C4-2B (cell line): Measurements from ENCODE around the gene DGCR8.
A peak's percentile ranks its signal among the peaks of the same experiment; 100 is the strongest.
"Not testable (repeated sequence)": the region's sequence is repeated elsewhere in the genome, so short reads cannot be mapped to it uniquely, and the experiment has no call there.

Source experiments
- H3K27ac ChIP-seq: fragments of 450-650 bp; 2 replicates; pipeline ENCODE4 v1.5.1; 2017
- ZFX ChIP-seq: fragments of 450-650 bp; IDR thresholded peaks from 2 replicates; pipeline ENCODE4 v1.6.1; 2017
- TF ChIP-seq, protein P1 (sequence below): fragments of 450-650 bp; conservative IDR thresholded peaks from 2 replicates; pipeline ENCODE4 v1.5.1; 2017; ENCODE audit warnings: mild to moderate bottlenecking

The DGCR8 gene

DNA sequence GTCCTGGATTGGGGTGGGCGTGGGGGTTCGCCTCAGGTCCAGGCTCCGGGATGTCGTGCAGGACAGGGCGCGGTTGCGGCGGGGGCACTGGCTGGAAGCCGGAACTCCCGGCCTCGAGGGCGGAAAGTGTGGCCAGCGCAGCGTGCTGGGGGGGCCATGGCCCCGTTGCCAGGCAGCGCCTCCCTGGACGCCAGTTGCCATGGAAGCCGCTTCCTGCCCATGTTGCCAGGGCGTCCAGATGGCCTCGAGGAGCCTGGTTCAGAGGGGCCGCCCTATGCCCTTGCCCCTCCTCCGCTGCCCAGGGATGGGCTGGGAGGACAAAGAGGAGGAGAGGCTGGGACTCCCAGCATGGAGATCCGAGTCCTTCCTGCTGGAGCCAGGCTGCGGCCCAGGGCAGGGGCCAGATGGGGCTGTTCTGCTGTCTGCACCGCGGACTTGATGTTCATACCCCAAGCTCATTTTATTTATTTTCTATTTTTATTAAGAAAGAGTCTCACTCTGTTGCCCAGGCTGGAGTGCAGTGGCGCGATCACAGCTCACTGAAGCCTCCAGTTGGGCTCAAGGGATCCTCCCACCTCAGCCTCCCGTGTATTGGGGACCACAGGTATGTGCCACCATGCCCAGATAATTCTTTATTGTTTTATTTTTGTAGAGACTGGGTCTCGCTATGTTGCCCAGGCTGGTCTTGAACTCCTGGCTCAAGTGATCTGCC lies 75.4 kb downstream of the DGCR8 start:
- no peak for TF ChIP-seq ZFX
- TF ChIP-seq, protein P1, sequence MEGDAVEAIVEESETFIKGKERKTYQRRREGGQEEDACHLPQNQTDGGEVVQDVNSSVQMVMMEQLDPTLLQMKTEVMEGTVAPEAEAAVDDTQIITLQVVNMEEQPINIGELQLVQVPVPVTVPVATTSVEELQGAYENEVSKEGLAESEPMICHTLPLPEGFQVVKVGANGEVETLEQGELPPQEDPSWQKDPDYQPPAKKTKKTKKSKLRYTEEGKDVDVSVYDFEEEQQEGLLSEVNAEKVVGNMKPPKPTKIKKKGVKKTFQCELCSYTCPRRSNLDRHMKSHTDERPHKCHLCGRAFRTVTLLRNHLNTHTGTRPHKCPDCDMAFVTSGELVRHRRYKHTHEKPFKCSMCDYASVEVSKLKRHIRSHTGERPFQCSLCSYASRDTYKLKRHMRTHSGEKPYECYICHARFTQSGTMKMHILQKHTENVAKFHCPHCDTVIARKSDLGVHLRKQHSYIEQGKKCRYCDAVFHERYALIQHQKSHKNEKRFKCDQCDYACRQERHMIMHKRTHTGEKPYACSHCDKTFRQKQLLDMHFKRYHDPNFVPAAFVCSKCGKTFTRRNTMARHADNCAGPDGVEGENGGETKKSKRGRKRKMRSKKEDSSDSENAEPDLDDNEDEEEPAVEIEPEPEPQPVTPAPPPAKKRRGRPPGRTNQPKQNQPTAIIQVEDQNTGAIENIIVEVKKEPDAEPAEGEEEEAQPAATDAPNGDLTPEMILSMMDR = no peak
- H3K27ac ChIP-seq = no peak overlapping the region

DNA sequence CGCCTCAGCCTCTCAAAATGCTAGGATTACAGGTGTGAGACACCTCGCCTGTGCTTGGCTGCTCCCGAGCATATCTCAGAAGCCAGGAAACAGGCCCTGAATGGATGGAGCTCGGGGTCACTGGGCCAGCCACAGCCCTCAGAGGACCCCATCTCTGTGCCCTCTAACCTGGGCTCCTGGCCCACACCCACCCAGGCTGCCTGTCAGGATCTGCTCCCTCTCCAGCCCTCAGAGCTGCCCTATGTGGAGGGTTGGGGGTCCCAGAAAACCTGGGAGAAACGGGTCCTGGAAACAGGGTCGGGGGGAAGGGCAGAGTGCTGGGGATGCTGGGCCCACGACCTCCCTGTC lies 76.0 kb downstream of the DGCR8 start:
- TF ChIP-seq ZFX = no peak
- TF ChIP-seq, protein P1 = no peak
- H3K27ac ChIP-seq = no peak overlapping the region

DNA sequence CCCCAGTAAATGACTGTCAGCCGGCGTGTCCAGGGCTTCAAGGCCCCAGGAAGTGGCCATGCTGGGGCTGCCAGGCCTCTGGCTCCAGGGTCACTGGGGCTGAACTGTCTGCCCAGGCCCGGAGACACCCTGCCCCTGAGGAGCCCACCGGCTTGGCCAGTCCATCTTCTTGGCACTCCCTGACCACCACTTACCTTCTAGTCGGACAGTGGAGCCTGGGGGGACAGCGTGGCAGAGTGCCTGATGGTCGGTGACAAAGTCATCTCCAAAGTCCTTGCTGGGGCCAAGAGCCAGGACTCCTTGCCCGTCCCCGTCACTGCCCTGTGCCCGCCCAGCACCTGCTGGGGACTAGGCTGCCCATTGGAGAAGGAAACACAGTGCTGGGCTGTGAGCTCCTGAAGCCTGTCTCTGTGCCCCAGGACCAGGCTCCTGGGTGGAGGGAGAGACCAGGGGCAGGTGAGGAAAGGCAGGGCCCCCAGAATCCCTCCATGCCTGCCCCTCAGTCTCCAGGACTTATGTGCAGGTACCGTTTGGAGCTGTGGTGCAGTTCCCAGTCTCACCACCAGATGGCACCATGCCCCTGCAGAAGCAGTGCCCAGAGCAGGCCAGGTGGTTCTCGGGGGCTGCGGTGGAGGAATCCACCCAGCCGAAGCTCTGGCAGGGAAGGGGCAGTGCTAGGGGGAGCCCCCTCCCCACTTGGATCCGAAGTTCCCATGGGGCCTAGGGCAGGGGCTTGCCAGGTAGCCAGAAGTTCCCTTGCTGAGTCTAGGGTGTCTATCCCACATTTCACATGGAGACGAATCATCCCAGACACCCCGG lies 76.8 kb downstream of the DGCR8 start:
- no peak overlapping the region for H3K27ac ChIP-seq
- TF ChIP-seq ZFX = no peak
- TF ChIP-seq, protein P1 = peak; percentile 96

DNA sequence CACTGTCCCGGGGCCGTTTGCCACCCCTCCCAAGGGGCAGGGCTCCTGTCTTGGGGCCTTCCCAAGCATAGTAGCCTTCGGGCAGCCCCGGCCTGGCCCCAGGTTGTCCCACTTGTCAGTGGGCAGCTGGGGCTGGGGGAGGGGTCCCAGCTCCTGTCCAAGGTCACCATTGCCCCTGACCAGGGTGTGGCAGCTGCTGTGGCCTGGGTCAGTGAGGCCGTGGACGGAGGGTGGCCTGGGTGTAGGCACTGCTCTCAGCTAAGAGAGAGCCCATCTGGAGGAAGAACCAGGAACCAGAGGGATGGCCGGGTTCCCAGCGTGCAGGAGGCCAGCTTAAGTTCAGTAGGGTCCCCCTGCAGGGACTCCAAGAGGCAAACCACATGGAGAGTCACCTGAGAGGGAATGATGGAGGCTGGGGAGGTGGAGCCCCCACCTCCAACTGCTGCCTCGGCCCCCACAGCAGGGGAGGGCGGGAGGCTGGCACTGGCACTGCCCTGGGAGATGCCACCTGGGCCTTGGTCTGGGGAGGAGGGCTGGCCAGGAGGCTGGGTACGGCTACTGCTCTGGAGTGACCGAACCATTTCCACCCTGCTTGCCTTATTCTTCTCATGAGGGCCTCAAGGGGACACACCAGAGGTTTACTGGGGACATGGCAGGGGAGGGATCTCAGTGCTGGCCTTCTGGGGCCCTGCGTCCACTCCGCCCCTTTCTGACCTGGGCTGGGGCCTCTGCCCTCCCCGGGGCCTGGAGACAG lies 77.6 kb downstream of the DGCR8 start:
- no peak overlapping the region for H3K27ac ChIP-seq
- TF ChIP-seq ZFX = no peak
- TF ChIP-seq, protein P1 = 0 out of 2 replicates have a peak, but pooled peaks have one; percentile 39

DNA sequence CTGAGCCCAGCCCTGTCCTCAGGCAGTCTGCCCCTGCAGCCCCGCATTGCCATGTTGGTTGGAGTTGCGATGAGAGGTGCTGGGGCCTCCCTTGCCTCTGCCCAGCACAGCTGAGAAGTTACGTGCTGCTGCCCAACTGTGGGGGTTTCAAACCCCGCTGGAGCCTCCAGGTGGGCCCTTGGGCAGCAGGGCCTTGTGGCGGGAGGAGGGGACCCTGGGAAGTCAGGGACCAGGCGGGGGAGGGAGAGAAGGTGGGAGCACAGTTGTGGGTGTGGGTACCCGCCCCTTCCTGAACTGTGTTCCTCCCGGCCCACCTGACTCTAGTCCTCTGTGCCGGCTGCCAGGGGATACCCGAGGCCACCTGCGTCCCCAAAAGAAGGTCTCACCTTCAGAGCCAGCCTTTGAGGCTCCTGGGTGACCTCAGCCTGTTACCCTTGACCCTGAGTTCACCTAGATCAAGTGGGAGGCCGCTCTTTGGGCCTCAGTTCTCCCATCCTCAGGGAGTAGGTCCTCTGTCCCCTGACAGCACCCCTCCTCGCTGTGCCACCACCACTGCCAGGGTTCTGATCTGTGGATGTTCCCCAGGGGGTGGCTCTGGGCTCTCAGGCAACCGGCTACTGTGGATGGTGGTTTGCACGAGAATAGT lies 78.5 kb downstream of the DGCR8 start:
- H3K27ac ChIP-seq = no peak overlapping the region
- TF ChIP-seq, protein P1 = no peak
- TF ChIP-seq ZFX = no peak

DNA sequence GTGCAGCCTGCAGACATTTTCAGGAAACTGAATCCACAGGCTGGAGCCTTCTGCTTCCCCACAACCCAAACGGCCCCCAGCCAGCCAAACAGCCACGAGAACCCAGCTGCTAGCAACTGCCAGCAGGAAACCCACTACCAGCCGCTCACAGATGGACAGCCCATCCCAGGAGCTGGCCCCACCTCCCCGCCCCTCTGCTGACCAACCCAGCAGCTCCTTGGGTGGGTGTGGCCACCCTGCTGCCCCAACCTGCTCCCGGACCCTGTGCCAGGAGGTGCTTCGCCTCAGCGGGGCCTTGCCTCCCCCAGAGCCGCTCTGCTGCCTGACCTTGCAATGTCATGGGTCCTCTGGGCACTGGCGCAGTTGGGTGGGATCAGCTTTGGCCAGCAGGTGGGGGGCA lies 79.0 kb downstream of the DGCR8 start:
- H3K27ac ChIP-seq = no peak overlapping the region
- TF ChIP-seq ZFX = no peak

DNA sequence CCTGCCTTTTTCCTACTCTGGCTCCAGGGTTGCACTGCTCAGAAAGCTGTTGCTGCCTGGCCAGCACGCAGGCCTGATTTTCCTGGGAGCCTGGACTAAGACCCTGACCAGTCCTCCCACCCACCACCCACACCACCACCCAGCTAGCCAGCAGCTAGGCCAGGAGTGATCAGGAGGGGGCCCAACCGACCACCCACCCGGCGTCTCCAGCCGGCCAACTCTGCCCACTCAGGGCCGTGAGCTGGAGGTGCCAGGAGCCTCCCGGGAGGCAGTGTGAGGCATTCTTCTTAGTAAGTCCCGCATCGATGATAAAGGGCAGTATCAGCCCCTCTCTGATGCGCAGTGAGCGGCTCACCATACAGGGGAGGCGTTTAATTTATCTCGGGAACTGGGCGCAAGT lies 79.5 kb downstream of the DGCR8 start:
- not testable (repeated sequence) for H3K27ac ChIP-seq

DNA sequence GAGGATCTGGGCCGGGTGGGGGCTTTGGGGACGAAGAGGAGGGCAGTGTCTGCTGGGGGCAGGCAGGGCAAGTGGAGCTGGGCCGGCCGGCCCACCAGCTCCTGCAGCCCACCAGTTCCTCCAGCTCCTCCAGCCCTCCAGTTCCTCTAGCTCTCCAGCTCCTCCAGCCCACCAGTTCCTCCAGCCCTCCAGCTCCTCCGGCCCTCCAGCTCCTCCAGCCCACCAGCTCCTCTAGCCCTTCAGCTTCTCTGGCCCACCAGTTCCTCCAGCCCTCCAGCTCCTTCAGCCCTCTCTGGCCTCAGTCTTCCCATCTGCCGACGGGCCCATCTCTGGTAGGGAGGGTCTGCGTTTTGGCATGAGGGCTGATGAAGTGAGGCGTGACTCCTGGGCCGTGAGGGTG lies 80.0 kb downstream of the DGCR8 start:
- no peak overlapping the region for H3K27ac ChIP-seq
- TF ChIP-seq, protein P1 = no peak
- no peak for TF ChIP-seq ZFX
